HepG2 (cell line): ENCODE data around the gene TRIM9. TPM values are rescaled to one million over a fixed set of nuclear protein-coding genes. Genes with fewer than 3 reads are reported as not detected.

Source experiments
- FOXA1 ChIP-seq, 2 experiments: fragments of 450-650 bp in 1 of 2; sonication (generic) in 1 of 2; formaldehyde crosslinking in 1 of 2; IDR thresholded peaks; 2 replicates each; pipeline versions ENCODE4 v1.4.0 to v1.6.1; 2016 to 2020; ENCODE audit warnings: missing genetic modification reagents in 1 of 2
- HNF1B ChIP-seq: sonication (generic); formaldehyde crosslinking; IDR thresholded peaks from 2 replicates; pipeline ENCODE4 v1.5.1; 2020; ENCODE audit warnings: mild to moderate bottlenecking, moderate library complexity, missing genetic modification reagents
- KAT7 ChIP-seq: IDR thresholded peaks from 2 replicates; pipeline ENCODE4 v1.6.1; 2018; ENCODE audit warnings: borderline replicate concordance, missing compliant biosample characterization
- NFE2L2 ChIP-seq: fragments of 150-350 bp; IDR thresholded peaks from 2 replicates; pipeline ENCODE4 v1.6.1; 2014; ENCODE audit warnings: low read length
- RAD51 ChIP-seq: fragments of 450-650 bp; IDR thresholded peaks from 2 replicates; pipeline ENCODE4 v1.6.1; 2016; ENCODE audit warnings: borderline replicate concordance
- SMC3 ChIP-seq: IDR thresholded peaks from 2 replicates; pipeline ENCODE4 v1.6.1; 2011; ENCODE audit warnings: low read length, improper control_type of control experiment
- SOX6 ChIP-seq, 2 experiments: fragments of 450-650 bp in 1 of 2; sonication (generic) in 1 of 2; formaldehyde crosslinking in 1 of 2; IDR thresholded peaks; 2 replicates each; pipeline versions ENCODE4 v1.4.0 to v1.6.1; 2017 to 2020; ENCODE audit warnings: antibody characterized with exemption in 1 of 2, mild to moderate bottlenecking in 1 of 2, missing genetic modification reagents in 1 of 2
- TARDBP ChIP-seq: sonication (generic); formaldehyde crosslinking; IDR thresholded peaks from 2 replicates; pipeline ENCODE4 v1.8.0; 2022; ENCODE audit warnings: mild to moderate bottlenecking, missing genetic modification reagents
- ZBTB7A ChIP-seq: sonication (generic); formaldehyde crosslinking; IDR thresholded peaks from 2 replicates; pipeline ENCODE4 v1.8.0; 2022; ENCODE audit warnings: mild to moderate bottlenecking, missing genetic modification reagents
- ZEB1 ChIP-seq: IDR thresholded peaks from 2 replicates; pipeline ENCODE4 v1.6.1; 2012; ENCODE audit warnings: mild to moderate bottlenecking, low read depth, inconsistent platforms; ENCODE audit not compliant: insufficient replicate concordance
- ZNF225 ChIP-seq: sonication (generic); formaldehyde crosslinking; IDR thresholded peaks from 2 replicates; pipeline ENCODE4 v1.4.0; 2020; ENCODE audit warnings: mild to moderate bottlenecking, missing genetic modification reagents
- ZNF256 ChIP-seq: sonication (generic); formaldehyde crosslinking; conservative IDR thresholded peaks from 2 replicates; pipeline ENCODE4 v1.4.0; 2020; ENCODE audit warnings: missing genetic modification reagents
- ZNF326 ChIP-seq: sonication (generic); formaldehyde crosslinking; IDR thresholded peaks from 2 replicates; pipeline ENCODE4 v1.4.0; 2020; ENCODE audit warnings: missing genetic modification reagents, borderline replicate concordance
- ZNF34 ChIP-seq: sonication (generic); formaldehyde crosslinking; IDR thresholded peaks from 2 replicates; pipeline ENCODE4 v1.4.0; 2020; ENCODE audit warnings: mild to moderate bottlenecking, missing genetic modification reagents, borderline replicate concordance
- ZNF468 ChIP-seq: sonication (generic); formaldehyde crosslinking; IDR thresholded peaks from 2 replicates; pipeline ENCODE4 v1.8.0; 2022; ENCODE audit warnings: mild to moderate bottlenecking, moderate library complexity, missing genetic modification reagents
- ZNF546 ChIP-seq: sonication (generic); formaldehyde crosslinking; conservative IDR thresholded peaks from 2 replicates; pipeline ENCODE4 v1.8.1; 2023; ENCODE audit warnings: mild to moderate bottlenecking, missing genetic modification reagents
- ZNF619 ChIP-seq: sonication (generic); formaldehyde crosslinking; IDR thresholded peaks from 2 replicates; pipeline ENCODE4 v1.4.0; 2020; ENCODE audit warnings: mild to moderate bottlenecking, missing genetic modification reagents
- ZNF639 ChIP-seq: conservative IDR thresholded peaks from 2 replicates; pipeline ENCODE4 v1.6.1; 2018; ENCODE audit warnings: missing genetic modification reagents
- ZNF674 ChIP-seq: sonication (generic); formaldehyde crosslinking; IDR thresholded peaks from 2 replicates; pipeline ENCODE4 v1.5.0; 2020; ENCODE audit warnings: low read depth, mild to moderate bottlenecking, missing genetic modification reagents
- polyA plus RNA-seq, 8 experiments: library from polyadenylated mRNA; depleted of rRNA in 3 of 8; stranded (reverse) in 7 of 8; unstranded in 1 of 8; fragments of >200 nt; fragmentation: Illumina TruSeq in 4 of 8; extraction: Trizol in 4 of 8; gene quantifications; 2 replicates each; pipeline versions ENCODE4 v1.2.1 to v1.2.3, GENCODE V29; 2011 to 2016; ENCODE audit warnings: low read depth in 4 of 8, missing spikeins in 1 of 8, mixed read lengths in 1 of 8; ENCODE audit not compliant: insufficient read depth in 1 of 8
- total RNA-seq, 5 experiments: library from RNA; depleted of rRNA; stranded (reverse); fragments of >200 nt; fragmentation: Illumina TruSeq; extraction: Trizol; gene quantifications; 2 replicates each; pipeline ENCODE4 v1.2.3, GENCODE V29; 2016; ENCODE audit warnings: low read depth in 1 of 5
- TF ChIP-seq, protein P1 (sequence below): sonication (generic); formaldehyde crosslinking; IDR thresholded peaks from 2 replicates; pipeline ENCODE4 v1.4.0; 2020; ENCODE audit warnings: low read depth, mild to moderate bottlenecking, missing genetic modification reagents
- TF ChIP-seq, protein P2 (sequence below): sonication (generic); formaldehyde crosslinking; IDR thresholded peaks from 2 replicates; pipeline ENCODE4 v1.8.1; 2023; ENCODE audit warnings: mild to moderate bottlenecking, missing genetic modification reagents
- TF ChIP-seq, protein P3 (sequence below): sonication (generic); formaldehyde crosslinking; IDR thresholded peaks from 2 replicates; pipeline ENCODE4 v1.4.0; 2020; ENCODE audit warnings: missing genetic modification reagents

TRIM9 gene
- total and polyA plus RNA-seq, 2 of the 13 experiments (the other 11 are each of a cell fraction or from before 2014, with no cell fraction given) = 0.04 to 0.07 TPM

- TF ChIP-seq ZNF34 (CRISPR knock-in tag) (no peak), NFE2L2 (no peak), KAT7 (CRISPR knock-in tag) (peak; percentile 27; the same call in 1 of the 2 replicates), FOXA1 (IDR thresholded peaks at IDR 0.05) (no peak), FOXA1 (CRISPR knock-in tag; IDR thresholded peaks at IDR 0.05) (no peak), ZNF674 (CRISPR knock-in tag) (no peak), ZNF225 (CRISPR knock-in tag) (no peak), ZNF468 (CRISPR knock-in tag) (no peak), SOX6 (IDR thresholded peaks at IDR 0.05) (no peak), SOX6 (CRISPR knock-in tag; IDR thresholded peaks at IDR 0.05) (peak; percentile 42), ZBTB7A (CRISPR knock-in tag) (0 out of 2 replicates have a peak, but pooled peaks have one; percentile 21), ZEB1 (peak; percentile 39), ZNF546 (CRISPR knock-in tag) (no peak), ZNF326 (no peak), ZNF619 (CRISPR knock-in tag) (no peak), TARDBP (CRISPR knock-in tag) (peak; percentile 38; the same call in 1 of the 2 replicates), ZNF639 (no peak), SMC3 (no peak), ZNF256 (no peak), RAD51 (no peak), HNF1B (CRISPR knock-in tag) (peak; percentile 59; the same call in 1 of the 2 replicates)
- TF ChIP-seq, protein P1, sequence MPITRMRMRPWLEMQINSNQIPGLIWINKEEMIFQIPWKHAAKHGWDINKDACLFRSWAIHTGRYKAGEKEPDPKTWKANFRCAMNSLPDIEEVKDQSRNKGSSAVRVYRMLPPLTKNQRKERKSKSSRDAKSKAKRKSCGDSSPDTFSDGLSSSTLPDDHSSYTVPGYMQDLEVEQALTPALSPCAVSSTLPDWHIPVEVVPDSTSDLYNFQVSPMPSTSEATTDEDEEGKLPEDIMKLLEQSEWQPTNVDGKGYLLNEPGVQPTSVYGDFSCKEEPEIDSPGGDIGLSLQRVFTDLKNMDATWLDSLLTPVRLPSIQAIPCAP (CRISPR knock-in tag) = no peak
- TF ChIP-seq, protein P2, sequence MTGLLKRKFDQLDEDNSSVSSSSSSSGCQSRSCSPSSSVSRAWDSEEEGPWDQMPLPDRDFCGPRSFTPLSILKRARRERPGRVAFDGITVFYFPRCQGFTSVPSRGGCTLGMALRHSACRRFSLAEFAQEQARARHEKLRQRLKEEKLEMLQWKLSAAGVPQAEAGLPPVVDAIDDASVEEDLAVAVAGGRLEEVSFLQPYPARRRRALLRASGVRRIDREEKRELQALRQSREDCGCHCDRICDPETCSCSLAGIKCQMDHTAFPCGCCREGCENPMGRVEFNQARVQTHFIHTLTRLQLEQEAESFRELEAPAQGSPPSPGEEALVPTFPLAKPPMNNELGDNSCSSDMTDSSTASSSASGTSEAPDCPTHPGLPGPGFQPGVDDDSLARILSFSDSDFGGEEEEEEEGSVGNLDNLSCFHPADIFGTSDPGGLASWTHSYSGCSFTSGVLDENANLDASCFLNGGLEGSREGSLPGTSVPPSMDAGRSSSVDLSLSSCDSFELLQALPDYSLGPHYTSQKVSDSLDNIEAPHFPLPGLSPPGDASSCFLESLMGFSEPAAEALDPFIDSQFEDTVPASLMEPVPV (CRISPR knock-in tag) = no peak
- TF ChIP-seq, protein P3, sequence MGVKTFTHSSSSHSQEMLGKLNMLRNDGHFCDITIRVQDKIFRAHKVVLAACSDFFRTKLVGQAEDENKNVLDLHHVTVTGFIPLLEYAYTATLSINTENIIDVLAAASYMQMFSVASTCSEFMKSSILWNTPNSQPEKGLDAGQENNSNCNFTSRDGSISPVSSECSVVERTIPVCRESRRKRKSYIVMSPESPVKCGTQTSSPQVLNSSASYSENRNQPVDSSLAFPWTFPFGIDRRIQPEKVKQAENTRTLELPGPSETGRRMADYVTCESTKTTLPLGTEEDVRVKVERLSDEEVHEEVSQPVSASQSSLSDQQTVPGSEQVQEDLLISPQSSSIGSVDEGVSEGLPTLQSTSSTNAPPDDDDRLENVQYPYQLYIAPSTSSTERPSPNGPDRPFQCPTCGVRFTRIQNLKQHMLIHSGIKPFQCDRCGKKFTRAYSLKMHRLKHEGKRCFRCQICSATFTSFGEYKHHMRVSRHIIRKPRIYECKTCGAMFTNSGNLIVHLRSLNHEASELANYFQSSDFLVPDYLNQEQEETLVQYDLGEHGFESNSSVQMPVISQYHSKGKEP (CRISPR knock-in tag) = no peak
Measured at GRCh38 chr14:50943261-50943942, 151.5 kb downstream of the TRIM9 start (continued).
